ENCODE measurements around the gene OCA2.

The OCA2 gene

DNA sequence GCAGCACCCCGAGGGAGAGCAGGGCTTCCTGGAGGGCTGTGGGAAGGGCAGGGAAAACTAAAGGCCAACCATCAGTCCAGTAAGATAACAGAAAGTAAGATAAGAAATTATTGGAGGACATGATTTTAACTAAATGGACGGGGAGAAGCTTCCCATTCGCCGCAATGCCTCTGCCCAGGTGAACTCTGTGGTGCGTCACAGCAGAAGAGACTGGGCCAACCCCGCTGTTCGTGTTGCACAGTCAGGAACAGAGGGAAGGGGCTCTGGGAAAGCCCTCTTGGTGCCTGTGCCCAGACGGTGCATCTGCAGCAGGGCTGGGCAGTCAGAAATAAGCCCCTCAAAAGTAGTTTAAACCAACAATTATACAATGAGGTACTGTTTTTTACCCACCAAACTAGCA, 284.1 kb downstream of the OCA2 start:
- no peaks in the 10 kb centered on the region for H3K27me3 ChIP-seq (ENCODE audit: control insufficient read depth in 1 of 2, insufficient read depth in 2 of 2, low read length in 2 of 2)
- no peak overlapping the region for H3K9ac ChIP-seq (ENCODE audit: low read depth in 1 of 2, low read length in 2 of 2)
- peaks cover 20 to 31% of the 10 kb centered on the region in 2 donors for H3K9me3 ChIP-seq (ENCODE audit: control insufficient read depth in 1 of 2, low read length in 2 of 2)
- H3K4me3 ChIP-seq (ENCODE audit: low read depth in 1 of 2, low read length in 2 of 2): no peak overlapping the region
- no peaks in the 10 kb centered on the region for H3K4me1 ChIP-seq (ENCODE audit: control insufficient read depth in 1 of 2, insufficient read depth in 2 of 2, low read length in 2 of 2)
- H3K27ac ChIP-seq (ENCODE audit: low read depth, low read length): no peak overlapping the region
- H3K36me3 ChIP-seq (ENCODE audit: control insufficient read depth in 1 of 2, insufficient read depth in 2 of 2, low read length in 2 of 2): no peaks in the 10 kb centered on the region

DNA sequence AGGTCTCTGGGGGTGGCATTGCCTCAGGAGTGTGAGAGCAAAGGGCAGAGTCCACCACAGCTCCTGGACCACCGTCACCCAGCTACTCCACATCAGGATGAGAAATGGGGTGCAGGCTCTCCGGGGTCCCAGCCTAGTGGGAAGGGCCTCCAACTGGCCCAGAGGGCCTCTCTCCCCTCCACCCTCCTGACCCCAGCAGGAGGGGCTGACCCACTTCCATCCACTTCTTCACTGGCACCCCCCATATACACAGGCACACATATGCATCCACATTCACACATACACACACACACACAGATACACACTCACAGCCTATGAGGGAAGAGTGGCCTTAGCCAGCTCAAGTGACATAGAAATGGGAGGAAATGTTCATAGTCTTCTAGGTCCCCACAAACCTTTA, 286.0 kb downstream of the OCA2 start:
- Histone ChIP-seq H3K4me3 (ENCODE audit: low read depth in 1 of 2, low read length in 2 of 2) (no peak overlapping the region), H3K9me3 (ENCODE audit: control insufficient read depth in 1 of 2, low read length in 2 of 2) (peaks cover 13 to 37% of the 10 kb centered on the region in 2 donors), H3K9ac (ENCODE audit: low read depth in 1 of 2, low read length in 2 of 2) (no peak overlapping the region), H3K27me3 (ENCODE audit: control insufficient read depth in 1 of 2, insufficient read depth in 2 of 2, low read length in 2 of 2) (no peaks in the 10 kb centered on the region), H3K4me1 (ENCODE audit: control insufficient read depth in 1 of 2, insufficient read depth in 2 of 2, low read length in 2 of 2) (no peaks in the 10 kb centered on the region), H3K36me3 (ENCODE audit: control insufficient read depth in 1 of 2, insufficient read depth in 2 of 2, low read length in 2 of 2) (no peaks in the 10 kb centered on the region), H3K27ac (ENCODE audit: low read depth, low read length) (no peak overlapping the region)

DNA sequence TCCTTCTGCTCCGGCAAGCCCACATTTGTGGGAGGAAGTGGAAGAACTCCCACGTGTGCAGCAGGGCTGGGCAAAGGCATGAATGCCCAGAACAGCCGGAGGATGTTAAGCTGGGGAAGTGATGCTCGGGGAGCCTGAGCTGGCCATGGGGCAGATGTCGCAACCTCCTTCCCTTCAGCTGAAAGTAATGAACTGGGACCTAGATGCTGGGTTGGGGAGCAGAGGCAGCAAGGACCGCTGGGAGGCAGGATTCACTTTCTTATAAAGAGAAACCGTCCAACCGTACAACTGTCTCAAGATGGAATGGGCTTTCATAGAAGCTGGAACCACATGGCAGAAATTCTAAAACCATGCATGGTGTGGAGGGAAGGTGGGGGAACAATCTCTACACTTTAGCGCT, 290.9 kb downstream of the OCA2 start:
- no peak overlapping the region for H3K9ac ChIP-seq (ENCODE audit: low read depth in 1 of 2, low read length in 2 of 2)
- H3K9me3 ChIP-seq (ENCODE audit: control insufficient read depth in 1 of 2, low read length in 2 of 2): peaks cover 12 to 39% of the 10 kb centered on the region in 2 donors
- no peak overlapping the region for H3K4me3 ChIP-seq (ENCODE audit: low read depth in 1 of 2, low read length in 2 of 2)
- H3K36me3 ChIP-seq (ENCODE audit: control insufficient read depth in 1 of 2, insufficient read depth in 2 of 2, low read length in 2 of 2): no peaks in the 10 kb centered on the region
- H3K27me3 ChIP-seq (ENCODE audit: control insufficient read depth in 1 of 2, insufficient read depth in 2 of 2, low read length in 2 of 2): no peaks in the 10 kb centered on the region
- H3K4me1 ChIP-seq (ENCODE audit: control insufficient read depth in 1 of 2, insufficient read depth in 2 of 2, low read length in 2 of 2): no peaks in the 10 kb centered on the region
- H3K27ac ChIP-seq (ENCODE audit: low read depth, low read length): no peak overlapping the region

DNA sequence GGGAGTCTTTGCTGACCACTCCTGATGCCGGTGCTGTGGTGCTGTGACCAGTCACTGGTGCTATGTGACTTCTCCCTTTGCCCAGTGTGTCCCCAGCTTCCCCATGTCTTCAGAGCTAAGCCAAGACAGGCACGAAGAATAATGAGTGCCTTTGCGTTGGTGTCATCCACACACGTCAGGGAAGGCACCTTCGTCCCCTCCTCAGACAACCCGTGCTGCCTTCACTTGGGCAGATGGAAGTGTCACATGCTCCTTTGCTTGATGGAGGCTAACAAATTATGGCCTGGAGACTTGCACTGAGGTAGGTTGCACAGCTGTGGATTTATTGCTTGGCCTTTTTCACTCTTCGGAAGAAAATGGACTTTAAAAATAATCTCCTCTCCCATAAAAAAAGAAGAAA, 291.8 kb downstream of the OCA2 start:
- H3K9me3 ChIP-seq (ENCODE audit: control insufficient read depth in 1 of 2, low read length in 2 of 2): peaks cover 12 to 34% of the 10 kb centered on the region in 2 donors

DNA sequence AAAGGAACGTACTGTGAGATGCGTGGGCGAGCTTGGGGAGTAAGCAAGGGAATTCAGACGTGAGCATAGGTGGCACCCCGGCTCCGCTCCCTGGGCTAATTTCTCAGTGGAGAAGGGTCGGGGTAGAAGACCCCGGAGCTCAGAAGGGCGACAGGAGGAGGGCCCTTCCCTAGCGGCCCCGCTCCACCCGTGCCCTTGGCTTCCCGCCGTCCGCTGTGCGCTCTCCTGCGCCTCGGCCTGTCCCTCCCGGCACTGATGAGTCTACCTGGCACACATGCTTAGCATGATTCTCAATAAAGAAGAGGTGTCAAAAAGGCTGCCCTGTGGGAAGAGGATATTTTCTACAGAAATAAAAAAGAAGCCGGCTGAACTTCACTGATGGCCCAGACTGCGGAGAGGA, 292.7 kb downstream of the OCA2 start:
- H3K27ac ChIP-seq (ENCODE audit: low read depth, low read length): no peak overlapping the region
- no peaks in the 10 kb centered on the region for H3K4me1 ChIP-seq (ENCODE audit: control insufficient read depth in 1 of 2, insufficient read depth in 2 of 2, low read length in 2 of 2)
- H3K36me3 ChIP-seq (ENCODE audit: control insufficient read depth in 1 of 2, insufficient read depth in 2 of 2, low read length in 2 of 2): no peaks in the 10 kb centered on the region
- H3K4me3 ChIP-seq (ENCODE audit: low read depth in 1 of 2, low read length in 2 of 2): no peak overlapping the region
- H3K9ac ChIP-seq (ENCODE audit: low read depth in 1 of 2, low read length in 2 of 2): no peak overlapping the region
- H3K9me3 ChIP-seq (ENCODE audit: control insufficient read depth in 1 of 2, low read length in 2 of 2): peaks cover 12 to 34% of the 10 kb centered on the region in 2 donors
- H3K27me3 ChIP-seq (ENCODE audit: control insufficient read depth in 1 of 2, insufficient read depth in 2 of 2, low read length in 2 of 2): no peaks in the 10 kb centered on the region

More for the DNA sequence above, 291.8 kb downstream of the OCA2 start:
- no peaks in the 10 kb centered on the region for H3K36me3 ChIP-seq (ENCODE audit: control insufficient read depth in 1 of 2, insufficient read depth in 2 of 2, low read length in 2 of 2)
- no peak overlapping the region for H3K4me3 ChIP-seq (ENCODE audit: low read depth in 1 of 2, low read length in 2 of 2)
- H3K27ac ChIP-seq (ENCODE audit: low read depth, low read length): no peak overlapping the region
- no peak overlapping the region for H3K9ac ChIP-seq (ENCODE audit: low read depth in 1 of 2, low read length in 2 of 2)
- no peaks in the 10 kb centered on the region for H3K4me1 ChIP-seq (ENCODE audit: control insufficient read depth in 1 of 2, insufficient read depth in 2 of 2, low read length in 2 of 2)
- H3K27me3 ChIP-seq (ENCODE audit: control insufficient read depth in 1 of 2, insufficient read depth in 2 of 2, low read length in 2 of 2): no peaks in the 10 kb centered on the region

DNA sequence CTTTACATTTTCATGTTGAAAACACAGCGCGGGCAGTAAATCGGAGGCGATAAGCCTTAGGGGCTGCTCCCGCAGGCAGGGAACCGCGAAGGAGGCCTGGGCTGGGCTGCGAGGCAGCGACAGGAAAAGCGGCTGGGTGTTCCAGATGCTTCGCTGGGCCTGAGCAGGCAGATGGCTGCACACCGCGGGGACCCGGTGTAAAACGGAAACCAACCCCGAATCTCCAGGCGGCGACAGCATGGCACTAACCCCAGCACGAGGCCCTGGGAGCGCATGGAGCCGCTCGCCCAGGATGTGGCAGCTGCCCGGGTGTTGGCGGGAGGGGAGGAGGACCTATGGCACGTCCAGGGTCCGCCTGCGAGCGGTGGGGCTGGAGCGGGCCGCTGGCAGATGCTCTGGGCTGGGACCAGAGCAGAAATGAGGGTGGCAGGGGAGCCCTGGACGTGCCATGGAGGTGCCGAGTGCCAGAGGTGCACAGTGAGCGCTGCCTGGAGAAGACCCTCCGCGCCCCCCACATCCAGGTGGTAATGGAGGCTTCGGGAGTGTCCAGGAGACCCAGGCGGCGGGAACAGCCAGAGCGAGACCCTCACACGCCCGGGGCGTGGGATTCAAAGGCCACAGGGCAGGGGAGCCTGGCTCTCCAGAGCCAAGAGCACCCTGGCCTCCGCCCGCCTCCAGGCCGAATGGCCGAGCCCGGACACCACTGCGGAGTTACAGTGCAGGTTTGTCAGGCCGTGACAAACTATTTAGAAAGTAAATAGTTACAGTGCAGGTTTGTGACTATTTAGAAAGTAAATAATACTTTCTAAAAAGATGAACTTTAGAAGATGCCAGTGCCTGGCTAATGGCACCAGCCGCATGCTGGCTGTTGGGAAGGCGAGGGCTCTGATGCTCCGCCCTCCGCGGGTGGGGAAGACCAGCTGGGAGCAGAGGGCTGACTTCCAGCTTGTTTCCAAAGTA, 293.6 kb downstream of the OCA2 start:
- Histone ChIP-seq H3K9me3 (ENCODE audit: control insufficient read depth in 1 of 2, low read length in 2 of 2) (peaks cover 12 to 34% of the 10 kb centered on the region in 2 donors), H3K4me1 (ENCODE audit: control insufficient read depth in 1 of 2, insufficient read depth in 2 of 2, low read length in 2 of 2) (no peaks in the 10 kb centered on the region), H3K27me3 (ENCODE audit: control insufficient read depth in 1 of 2, insufficient read depth in 2 of 2, low read length in 2 of 2) (no peaks in the 10 kb centered on the region), H3K36me3 (ENCODE audit: control insufficient read depth in 1 of 2, insufficient read depth in 2 of 2, low read length in 2 of 2) (no peaks in the 10 kb centered on the region), H3K27ac (ENCODE audit: low read depth, low read length) (no peak overlapping the region), H3K4me3 (ENCODE audit: low read depth in 1 of 2, low read length in 2 of 2) (no peak overlapping the region), H3K9ac (ENCODE audit: low read depth in 1 of 2, low read length in 2 of 2) (no peak overlapping the region)

DNA sequence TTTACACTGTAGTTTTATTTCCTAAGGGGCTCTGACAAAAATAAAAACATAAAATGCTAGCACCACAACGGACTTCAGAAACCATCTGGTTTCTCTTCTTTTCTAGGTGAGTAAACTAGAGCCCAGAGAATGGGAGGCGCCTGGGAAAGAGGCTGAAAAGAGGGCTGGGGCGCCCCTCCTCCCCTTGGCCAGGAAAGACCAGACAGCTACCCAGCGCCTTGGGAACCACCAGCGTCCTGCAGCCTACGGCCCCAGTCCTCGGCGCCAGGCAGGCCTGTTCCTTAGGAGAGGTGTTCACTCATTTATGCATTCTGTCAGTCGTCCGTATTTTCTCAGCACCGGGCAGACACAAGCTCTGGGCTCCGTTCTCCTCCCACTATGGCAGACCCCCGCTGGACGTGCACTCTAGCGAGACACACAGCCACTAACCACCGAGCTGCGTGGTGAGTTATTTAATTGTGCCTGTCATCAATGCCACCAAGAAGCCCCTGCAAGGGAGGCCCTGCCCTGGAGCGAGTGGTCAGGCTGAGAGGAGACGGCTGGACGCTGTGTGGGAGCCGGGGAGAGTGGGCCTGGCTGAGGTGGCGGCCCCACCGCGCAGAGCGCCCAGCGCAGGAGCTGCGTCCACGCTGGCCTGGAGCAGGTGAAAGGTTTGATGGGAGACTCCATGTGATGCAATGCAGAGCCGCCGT, 294.4 kb downstream of the OCA2 start:
- H3K9ac ChIP-seq (ENCODE audit: low read depth in 1 of 2, low read length in 2 of 2): no peak overlapping the region
- H3K4me3 ChIP-seq (ENCODE audit: low read depth in 1 of 2, low read length in 2 of 2): no peak overlapping the region
- H3K27me3 ChIP-seq (ENCODE audit: control insufficient read depth in 1 of 2, insufficient read depth in 2 of 2, low read length in 2 of 2): no peaks in the 10 kb centered on the region
- H3K27ac ChIP-seq (ENCODE audit: low read depth, low read length): no peak overlapping the region
- H3K9me3 ChIP-seq (ENCODE audit: control insufficient read depth in 1 of 2, low read length in 2 of 2): peaks cover 4 to 33% of the 10 kb centered on the region in 2 donors
- H3K36me3 ChIP-seq (ENCODE audit: control insufficient read depth in 1 of 2, insufficient read depth in 2 of 2, low read length in 2 of 2): no peaks in the 10 kb centered on the region
- H3K4me1 ChIP-seq (ENCODE audit: control insufficient read depth in 1 of 2, insufficient read depth in 2 of 2, low read length in 2 of 2): no peaks in the 10 kb centered on the region

DNA sequence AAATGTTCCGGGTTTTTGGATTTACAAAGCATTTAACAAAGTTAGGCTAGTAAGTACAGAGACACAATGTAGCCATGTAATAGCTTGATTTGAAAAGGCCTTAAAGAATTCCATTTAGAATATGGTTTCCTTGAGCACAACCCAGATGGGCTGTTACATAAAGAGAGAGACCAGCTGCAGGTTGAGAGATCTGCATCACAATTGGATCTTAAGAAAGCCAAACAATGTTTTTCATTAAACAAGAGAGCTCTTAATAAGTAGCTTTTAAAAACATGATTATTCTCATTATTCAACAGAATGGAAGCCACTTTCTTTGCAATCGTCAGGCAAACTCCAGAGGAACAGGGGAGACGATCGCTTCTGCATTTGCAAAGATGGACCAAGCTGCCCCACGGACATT, 300.3 kb downstream of the OCA2 start:
- H3K27ac ChIP-seq (ENCODE audit: low read depth, low read length): no peak overlapping the region
- H3K27me3 ChIP-seq (ENCODE audit: control insufficient read depth in 1 of 2, insufficient read depth in 2 of 2, low read length in 2 of 2): no peaks in the 10 kb centered on the region
- peaks cover 13 to 27% of the 10 kb centered on the region in 2 donors for H3K9me3 ChIP-seq (ENCODE audit: control insufficient read depth in 1 of 2, low read length in 2 of 2)
- no peaks in the 10 kb centered on the region for H3K36me3 ChIP-seq (ENCODE audit: control insufficient read depth in 1 of 2, insufficient read depth in 2 of 2, low read length in 2 of 2)
- no peaks in the 10 kb centered on the region for H3K4me1 ChIP-seq (ENCODE audit: control insufficient read depth in 1 of 2, insufficient read depth in 2 of 2, low read length in 2 of 2)
- H3K9ac ChIP-seq (ENCODE audit: low read depth in 1 of 2, low read length in 2 of 2): no peak overlapping the region
- H3K4me3 ChIP-seq (ENCODE audit: low read depth in 1 of 2, low read length in 2 of 2): no peak overlapping the region

DNA sequence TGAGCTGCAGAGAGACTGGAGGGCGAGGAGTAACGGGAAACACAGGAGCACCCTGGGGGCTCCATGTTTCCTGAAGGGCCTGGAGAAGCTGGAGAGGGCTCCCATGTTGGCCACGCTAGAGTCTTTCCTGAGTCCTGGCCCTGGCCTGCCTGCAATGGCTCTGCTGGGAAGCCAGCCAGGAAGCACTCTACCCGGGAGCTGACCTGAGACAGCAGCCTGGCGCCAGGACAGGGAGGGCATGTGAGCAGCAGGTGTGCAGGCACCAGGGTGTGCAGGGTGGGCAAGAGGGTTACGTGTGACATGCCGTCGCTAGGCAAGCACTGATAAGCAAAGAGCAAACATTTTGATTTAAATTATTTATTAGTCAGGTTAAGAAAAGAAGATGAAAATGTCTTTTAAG, 301.4 kb downstream of the OCA2 start:
- Histone ChIP-seq H3K9ac (ENCODE audit: low read depth in 1 of 2, low read length in 2 of 2) (no peak overlapping the region), H3K36me3 (ENCODE audit: control insufficient read depth in 1 of 2, insufficient read depth in 2 of 2, low read length in 2 of 2) (no peaks in the 10 kb centered on the region), H3K9me3 (ENCODE audit: control insufficient read depth in 1 of 2, low read length in 2 of 2) (peaks cover 15 to 31% of the 10 kb centered on the region in 2 donors), H3K27ac (ENCODE audit: low read depth, low read length) (no peak overlapping the region), H3K27me3 (ENCODE audit: control insufficient read depth in 1 of 2, insufficient read depth in 2 of 2, low read length in 2 of 2) (no peaks in the 10 kb centered on the region), H3K4me1 (ENCODE audit: control insufficient read depth in 1 of 2, insufficient read depth in 2 of 2, low read length in 2 of 2) (no peaks in the 10 kb centered on the region), H3K4me3 (ENCODE audit: low read depth in 1 of 2, low read length in 2 of 2) (no peak overlapping the region)

Measured in duodenal mucosa (tissue), 2 donors.